AG10803 (cell line): Measurements from ENCODE around the gene TMEM209.
"Not testable (repeated sequence)": the region's sequence is repeated elsewhere in the genome, so short reads cannot be mapped to it uniquely, and the experiment has no call there.

ENCODE experiments used
- DNase-seq: peaks from one replicate; pipeline ENCODE4 v3.0.0; 2010; ENCODE audit warnings: low read depth
- H3K4me3 ChIP-seq: 2 replicates; pipeline ENCODE4 v1.5.1; 2011; ENCODE audit warnings: mild to moderate bottlenecking, low read length, control low read depth
- TF ChIP-seq, protein P1 (sequence below): conservative IDR thresholded peaks from 2 replicates; pipeline ENCODE4 v1.5.1; 2011; ENCODE audit warnings: mild to moderate bottlenecking, low read length, control low read depth, inconsistent platforms

Gene TMEM209

GRCh38 chr7:130234078-130234477 is 28.9 kb upstream of the TMEM209 start:
- no peak overlapping the region for H3K4me3 ChIP-seq
- no peak for DNase-seq
- TF ChIP-seq, protein P1, sequence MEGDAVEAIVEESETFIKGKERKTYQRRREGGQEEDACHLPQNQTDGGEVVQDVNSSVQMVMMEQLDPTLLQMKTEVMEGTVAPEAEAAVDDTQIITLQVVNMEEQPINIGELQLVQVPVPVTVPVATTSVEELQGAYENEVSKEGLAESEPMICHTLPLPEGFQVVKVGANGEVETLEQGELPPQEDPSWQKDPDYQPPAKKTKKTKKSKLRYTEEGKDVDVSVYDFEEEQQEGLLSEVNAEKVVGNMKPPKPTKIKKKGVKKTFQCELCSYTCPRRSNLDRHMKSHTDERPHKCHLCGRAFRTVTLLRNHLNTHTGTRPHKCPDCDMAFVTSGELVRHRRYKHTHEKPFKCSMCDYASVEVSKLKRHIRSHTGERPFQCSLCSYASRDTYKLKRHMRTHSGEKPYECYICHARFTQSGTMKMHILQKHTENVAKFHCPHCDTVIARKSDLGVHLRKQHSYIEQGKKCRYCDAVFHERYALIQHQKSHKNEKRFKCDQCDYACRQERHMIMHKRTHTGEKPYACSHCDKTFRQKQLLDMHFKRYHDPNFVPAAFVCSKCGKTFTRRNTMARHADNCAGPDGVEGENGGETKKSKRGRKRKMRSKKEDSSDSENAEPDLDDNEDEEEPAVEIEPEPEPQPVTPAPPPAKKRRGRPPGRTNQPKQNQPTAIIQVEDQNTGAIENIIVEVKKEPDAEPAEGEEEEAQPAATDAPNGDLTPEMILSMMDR: no peak

GRCh38 chr7:130232209-130232608 is 27.0 kb upstream of the TMEM209 start:
- TF ChIP-seq, protein P1: no peak
- no peak overlapping the region for H3K4me3 ChIP-seq
- no peak for DNase-seq

GRCh38 chr7:130231792-130232191 is 26.6 kb upstream of the TMEM209 start:
- no peak for DNase-seq
- TF ChIP-seq, protein P1: no peak
- H3K4me3 ChIP-seq: no peak overlapping the region

- not testable (repeated sequence) for H3K4me3 ChIP-seq, DNase-seq
These were observed 24.8 kb upstream of the TMEM209 start for GRCh38 chr7:130229981-130230380.

DNA sequence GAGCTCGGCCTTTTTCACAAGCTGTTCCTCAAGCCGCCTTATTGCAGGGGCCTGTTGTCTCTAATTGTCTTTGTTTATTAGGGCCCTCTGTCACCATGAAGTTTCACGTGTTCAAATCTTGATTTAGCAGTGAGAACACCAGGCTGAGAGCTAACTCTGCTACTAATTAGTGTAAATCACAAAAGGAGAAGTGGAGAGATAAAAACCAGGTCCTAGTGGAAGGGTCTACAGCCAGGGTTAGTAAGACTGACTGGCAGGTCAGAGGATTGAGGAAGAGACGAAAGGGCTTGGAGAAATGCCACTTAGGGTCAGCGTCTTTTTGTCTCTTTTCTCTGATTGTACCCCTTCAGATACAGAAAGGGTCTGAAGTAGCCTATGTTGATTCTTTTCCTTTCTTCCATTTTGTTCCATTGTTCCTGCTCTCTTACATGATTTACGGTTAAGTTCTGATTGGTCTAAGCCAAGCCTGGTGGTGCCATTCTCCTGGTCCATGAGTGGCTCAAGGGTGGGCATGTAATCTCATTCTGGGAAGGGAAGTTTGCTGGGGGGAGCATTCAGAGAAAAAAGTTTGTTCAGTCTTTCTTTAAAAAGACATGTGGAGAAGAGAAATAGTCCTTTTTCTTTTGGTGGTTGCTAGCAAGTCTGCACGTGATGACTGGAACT is 23.8 kb upstream of the TMEM209 start:
- no peak for DNase-seq
- TF ChIP-seq, protein P1: no peak
- no peak overlapping the region for H3K4me3 ChIP-seq

GRCh38 chr7:130227883-130228575 is 22.8 kb upstream of the TMEM209 start:
- no peak for DNase-seq
- TF ChIP-seq, protein P1: no peak
- H3K4me3 ChIP-seq: no peak overlapping the region

- DNase-seq: no peak
- TF ChIP-seq, protein P1: no peak
- H3K4me3 ChIP-seq: no peak overlapping the region
These were observed 21.1 kb upstream of the TMEM209 start for GRCh38 chr7:130226333-130226732.

DNA sequence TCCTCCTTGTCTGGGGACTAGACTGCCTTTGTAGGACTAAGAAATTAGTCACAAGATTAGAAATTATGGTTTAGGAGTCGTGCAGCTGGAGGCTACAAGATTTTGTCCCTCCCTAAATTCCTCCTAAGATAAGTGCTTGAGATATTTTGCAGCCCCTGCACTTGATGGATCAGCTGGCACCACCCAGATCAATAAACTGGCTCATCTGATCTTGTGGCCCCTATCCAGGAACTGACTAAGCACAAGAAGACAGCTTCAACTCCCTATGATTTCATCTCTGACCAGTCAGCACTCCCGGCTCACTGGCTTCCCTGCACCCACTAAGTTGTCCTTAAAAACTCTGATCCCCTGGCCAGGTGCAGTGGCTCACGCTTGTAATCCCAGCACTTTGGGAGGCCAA is 19.7 kb upstream of the TMEM209 start:
- DNase-seq: peak; percentile 5
- not testable (repeated sequence) for H3K4me3 ChIP-seq
